ENCODE data around the gene RABGEF1. TPM values are rescaled to one million over a fixed set of nuclear protein-coding genes. Genes with fewer than 3 reads are reported as not detected.
"Not testable (repeated sequence)": the region's sequence is repeated elsewhere in the genome, so short reads cannot be mapped to it uniquely, and the experiment has no call there.

Gene RABGEF1
- total RNA-seq, 1 donor from 2014 or later, result 19.4 TPM

DNA sequence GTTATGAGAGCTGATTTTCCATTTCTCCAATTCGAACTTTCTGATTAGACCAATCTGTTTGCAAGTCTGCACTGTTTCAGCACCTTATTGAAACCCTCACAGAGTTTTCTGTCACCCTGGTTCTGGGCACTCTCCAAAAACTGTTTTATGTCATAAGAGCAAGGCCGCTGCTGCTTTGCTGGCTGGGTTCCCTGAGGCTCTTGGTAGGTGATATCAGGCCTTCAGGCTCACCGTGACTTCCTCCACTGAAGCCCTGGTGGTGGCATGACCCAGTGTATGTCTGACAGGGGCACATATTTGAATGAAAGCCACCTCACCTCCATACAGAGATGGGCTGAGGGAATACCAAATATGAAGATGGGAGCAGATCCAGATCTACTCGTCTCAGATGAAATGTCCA is 8.3 kb downstream of the RABGEF1 start:
- no peak for DNase-seq (ENCODE audit: low spot score, unreplicated experiment)
- TF ChIP-seq, protein P1, sequence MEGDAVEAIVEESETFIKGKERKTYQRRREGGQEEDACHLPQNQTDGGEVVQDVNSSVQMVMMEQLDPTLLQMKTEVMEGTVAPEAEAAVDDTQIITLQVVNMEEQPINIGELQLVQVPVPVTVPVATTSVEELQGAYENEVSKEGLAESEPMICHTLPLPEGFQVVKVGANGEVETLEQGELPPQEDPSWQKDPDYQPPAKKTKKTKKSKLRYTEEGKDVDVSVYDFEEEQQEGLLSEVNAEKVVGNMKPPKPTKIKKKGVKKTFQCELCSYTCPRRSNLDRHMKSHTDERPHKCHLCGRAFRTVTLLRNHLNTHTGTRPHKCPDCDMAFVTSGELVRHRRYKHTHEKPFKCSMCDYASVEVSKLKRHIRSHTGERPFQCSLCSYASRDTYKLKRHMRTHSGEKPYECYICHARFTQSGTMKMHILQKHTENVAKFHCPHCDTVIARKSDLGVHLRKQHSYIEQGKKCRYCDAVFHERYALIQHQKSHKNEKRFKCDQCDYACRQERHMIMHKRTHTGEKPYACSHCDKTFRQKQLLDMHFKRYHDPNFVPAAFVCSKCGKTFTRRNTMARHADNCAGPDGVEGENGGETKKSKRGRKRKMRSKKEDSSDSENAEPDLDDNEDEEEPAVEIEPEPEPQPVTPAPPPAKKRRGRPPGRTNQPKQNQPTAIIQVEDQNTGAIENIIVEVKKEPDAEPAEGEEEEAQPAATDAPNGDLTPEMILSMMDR (IDR thresholded peaks at IDR 0.05; ENCODE audit: unreplicated experiment), result no peak
- H3K4me1 Mint-ChIP-seq (ENCODE audit: low read depth), result peaks cover 7% of the 10 kb centered on the region
- H3K36me3 Mint-ChIP-seq (ENCODE audit: insufficient read depth), result peaks cover 6% of the 10 kb centered on the region
- H3K9me3 Mint-ChIP-seq (ENCODE audit: low read depth), result no peaks in the 10 kb centered on the region
- H3K27me3 Mint-ChIP-seq, result no peaks in the 10 kb centered on the region
- H3K27ac Mint-ChIP-seq, result no peak overlapping the region
- no peak overlapping the region for H3K4me3 Mint-ChIP-seq (ENCODE audit: low read depth)

DNA sequence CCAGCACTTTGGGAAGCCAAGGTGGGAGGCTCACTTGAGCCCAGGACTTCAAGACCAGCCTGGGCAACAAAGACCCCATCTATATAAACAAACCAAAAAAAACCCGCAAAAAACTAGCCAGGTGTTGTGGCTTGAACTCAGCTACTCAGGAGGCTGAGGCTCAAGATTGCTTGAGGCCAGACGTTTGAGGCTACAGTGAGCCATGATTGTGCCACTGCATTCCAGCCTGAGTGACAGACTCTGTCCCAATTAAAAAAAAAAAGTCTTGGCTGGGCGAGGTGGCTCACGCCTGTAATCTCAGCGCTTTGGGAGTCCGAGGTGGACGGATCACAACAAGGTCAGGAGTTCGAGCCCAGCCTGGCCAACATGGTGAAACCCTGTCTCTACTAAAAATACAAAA is 11.4 kb downstream of the RABGEF1 start:
- peaks cover 4% of the 10 kb centered on the region for H3K4me1 Mint-ChIP-seq (ENCODE audit: low read depth)

DNA sequence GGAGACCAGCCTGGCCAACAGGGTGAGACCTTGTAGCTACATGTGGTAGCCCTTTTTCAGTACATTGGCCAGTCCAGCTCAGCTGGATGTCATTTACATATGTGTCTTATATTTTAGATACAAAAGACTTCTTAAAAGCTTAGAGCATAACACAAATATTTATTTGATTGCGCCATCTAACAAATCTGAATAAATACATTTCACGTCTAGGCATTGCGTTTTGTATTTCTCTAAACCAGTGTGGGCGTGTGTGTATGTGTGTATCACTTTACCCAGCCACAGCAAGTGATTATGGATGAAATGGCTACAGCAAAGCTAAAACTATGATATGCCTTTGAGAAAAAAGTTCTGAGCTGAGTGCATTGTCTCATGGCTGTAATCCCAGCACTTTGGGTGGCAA is 14.0 kb downstream of the RABGEF1 start:
- H3K9me3 Mint-ChIP-seq (ENCODE audit: low read depth), result no peaks in the 10 kb centered on the region
- no peaks in the 10 kb centered on the region for H3K27me3 Mint-ChIP-seq
- no peak overlapping the region for H3K27ac Mint-ChIP-seq
- TF ChIP-seq, protein P1 (IDR thresholded peaks at IDR 0.05; ENCODE audit: unreplicated experiment), result no peak
- peaks cover 2% of the 10 kb centered on the region for H3K36me3 Mint-ChIP-seq (ENCODE audit: insufficient read depth)
- no peak overlapping the region for H3K4me3 Mint-ChIP-seq (ENCODE audit: low read depth)
- no peaks in the 10 kb centered on the region for H3K4me1 Mint-ChIP-seq (ENCODE audit: low read depth)
- no peak for DNase-seq (ENCODE audit: low spot score, unreplicated experiment)

More for the DNA sequence above, 11.4 kb downstream of the RABGEF1 start:
- H3K27ac Mint-ChIP-seq, result no peak overlapping the region
- no peak overlapping the region for H3K4me3 Mint-ChIP-seq (ENCODE audit: low read depth)
- DNase-seq (ENCODE audit: low spot score, unreplicated experiment), result no peak
- peaks cover 5% of the 10 kb centered on the region for H3K36me3 Mint-ChIP-seq (ENCODE audit: insufficient read depth)
- no peaks in the 10 kb centered on the region for H3K27me3 Mint-ChIP-seq
- no peaks in the 10 kb centered on the region for H3K9me3 Mint-ChIP-seq (ENCODE audit: low read depth)
- TF ChIP-seq, protein P1 (IDR thresholded peaks at IDR 0.05; ENCODE audit: unreplicated experiment), result no peak

DNA sequence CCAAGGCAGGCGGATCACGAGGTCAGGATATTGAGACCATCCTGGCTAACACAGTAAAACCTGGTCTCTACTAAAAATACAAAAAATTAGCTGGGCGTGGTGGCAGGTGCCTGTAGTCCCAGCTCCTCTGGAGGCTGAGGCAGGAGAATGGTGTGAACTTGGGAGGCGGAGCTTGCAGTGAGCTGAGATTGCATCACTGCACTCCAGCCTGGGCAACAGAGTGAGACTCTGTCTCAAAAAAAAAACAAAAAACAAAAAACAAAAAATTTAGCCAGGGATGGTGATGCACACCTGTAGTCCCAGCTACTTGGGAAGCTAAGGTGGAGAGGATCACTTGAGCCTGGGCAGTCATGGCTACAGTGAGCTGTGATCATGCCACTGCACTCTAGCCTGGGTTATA is 14.5 kb downstream of the RABGEF1 start:
- not testable (repeated sequence) for DNase-seq (ENCODE audit: low spot score, unreplicated experiment); H3K27me3 Mint-ChIP-seq; H3K4me1 Mint-ChIP-seq (ENCODE audit: low read depth); H3K36me3 Mint-ChIP-seq (ENCODE audit: insufficient read depth); H3K9me3 Mint-ChIP-seq (ENCODE audit: low read depth); H3K27ac Mint-ChIP-seq; H3K4me3 Mint-ChIP-seq (ENCODE audit: low read depth)

DNA sequence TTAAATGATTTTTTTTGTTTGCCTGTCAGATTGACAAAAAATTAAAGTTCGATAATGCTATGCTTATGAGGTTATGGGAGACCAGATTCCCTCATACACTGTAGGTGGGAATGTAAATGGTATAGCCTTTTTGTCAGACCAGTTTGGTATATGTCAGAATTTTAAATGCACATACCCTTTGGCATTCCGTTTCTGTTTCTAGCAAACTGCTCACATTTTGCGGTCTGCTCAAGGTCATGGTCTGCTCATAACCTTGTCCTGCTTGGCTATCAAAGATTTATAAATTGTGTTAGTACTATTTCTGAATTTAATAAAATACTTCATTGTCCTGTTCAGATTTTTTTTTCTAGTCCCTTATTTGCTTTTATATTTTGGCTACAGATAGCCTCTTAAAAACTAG is 15.7 kb downstream of the RABGEF1 start:
- not testable (repeated sequence) for DNase-seq (ENCODE audit: low spot score, unreplicated experiment); H3K27me3 Mint-ChIP-seq; H3K36me3 Mint-ChIP-seq (ENCODE audit: insufficient read depth); H3K9me3 Mint-ChIP-seq (ENCODE audit: low read depth); H3K4me3 Mint-ChIP-seq (ENCODE audit: low read depth); H3K4me1 Mint-ChIP-seq (ENCODE audit: low read depth)
- peak overlapping the region; percentile 41 for H3K27ac Mint-ChIP-seq

DNA sequence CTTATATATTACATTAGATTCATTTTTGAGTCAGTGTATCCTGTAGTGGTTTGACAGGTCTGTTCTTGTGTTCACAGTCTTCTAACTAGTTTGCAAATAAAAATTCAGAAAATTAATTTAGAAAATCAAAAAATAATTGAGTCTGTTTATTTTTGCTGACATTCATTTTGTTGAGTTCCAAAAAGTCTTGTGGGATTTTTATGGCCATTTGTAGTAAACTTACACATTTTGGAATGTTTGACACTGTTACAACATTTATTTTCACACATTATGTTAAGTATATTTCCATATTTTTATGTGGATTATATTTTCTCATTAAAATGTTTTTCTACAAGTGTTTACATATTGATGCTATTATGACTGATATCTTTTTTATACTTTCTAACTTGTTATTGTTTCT is 16.4 kb downstream of the RABGEF1 start:
- no peaks in the 10 kb centered on the region for H3K27me3 Mint-ChIP-seq

More for the DNA sequence above, 16.4 kb downstream of the RABGEF1 start:
- Mint-ChIP-seq H3K36me3 (ENCODE audit: insufficient read depth) (no peaks in the 10 kb centered on the region), H3K27ac (no peak overlapping the region), H3K4me3 (ENCODE audit: low read depth) (no peak overlapping the region), H3K9me3 (ENCODE audit: low read depth) (no peaks in the 10 kb centered on the region), H3K4me1 (ENCODE audit: low read depth) (no peaks in the 10 kb centered on the region)
- TF ChIP-seq, protein P1 (IDR thresholded peaks at IDR 0.05; ENCODE audit: unreplicated experiment), result no peak
- DNase-seq (ENCODE audit: low spot score, unreplicated experiment), result no peak
